LoVo (cell line): ENCODE measurements around the gene CPLANE1.
"Not testable (repeated sequence)": the region's sequence is repeated elsewhere in the genome, so short reads cannot be mapped to it uniquely, and the experiment has no call there.

Experiments used
- DNase-seq: peaks from one replicate; pipeline ENCODE4 v3.0.0-alpha.2; 2016; ENCODE audit warnings: low spot score

The CPLANE1 gene

DNA sequence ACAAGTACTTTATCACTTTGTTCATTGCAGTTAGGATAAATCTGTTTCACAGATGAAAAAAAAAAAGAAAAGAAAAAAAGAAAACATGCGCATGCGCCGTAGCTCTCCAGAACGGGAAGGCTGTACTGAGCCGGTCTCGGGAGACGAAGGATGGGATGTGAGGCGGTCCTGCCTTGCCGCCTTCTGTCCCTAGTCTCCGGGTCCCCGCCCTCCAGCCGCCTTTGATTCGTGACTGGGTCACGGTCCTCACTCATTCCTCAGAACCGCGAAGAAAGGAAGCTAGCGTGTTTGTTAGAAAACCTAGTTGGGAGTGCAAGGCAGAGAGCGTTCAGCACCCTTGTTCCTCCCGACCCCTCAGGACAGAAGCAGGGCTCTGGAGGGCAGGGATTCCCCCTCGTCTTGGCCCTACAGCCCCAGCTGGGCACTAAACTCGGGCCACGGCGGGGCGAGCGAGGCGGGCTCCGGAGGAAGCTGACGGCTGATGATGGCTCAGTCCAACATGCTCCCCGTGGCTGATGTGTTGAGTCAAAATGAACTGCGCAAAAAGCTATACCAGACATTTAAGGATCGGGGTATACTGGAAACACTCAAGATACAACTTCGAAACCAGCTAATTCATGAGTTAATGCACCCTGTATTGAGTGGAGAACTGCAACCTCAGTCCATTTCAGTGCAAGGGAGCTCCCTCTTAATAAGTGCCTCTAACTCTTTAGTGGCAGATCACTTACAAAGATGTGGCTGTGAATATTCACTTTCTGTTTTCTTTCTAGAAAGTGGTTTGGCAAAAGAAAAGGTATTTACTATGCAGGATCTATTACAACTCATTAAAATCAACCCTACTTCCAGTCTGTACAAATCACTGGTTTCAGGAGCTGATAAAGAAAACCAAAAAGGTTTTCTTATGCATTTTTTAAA is 40.0 kb downstream of the CPLANE1 start:
- DNase-seq: no peak

DNA sequence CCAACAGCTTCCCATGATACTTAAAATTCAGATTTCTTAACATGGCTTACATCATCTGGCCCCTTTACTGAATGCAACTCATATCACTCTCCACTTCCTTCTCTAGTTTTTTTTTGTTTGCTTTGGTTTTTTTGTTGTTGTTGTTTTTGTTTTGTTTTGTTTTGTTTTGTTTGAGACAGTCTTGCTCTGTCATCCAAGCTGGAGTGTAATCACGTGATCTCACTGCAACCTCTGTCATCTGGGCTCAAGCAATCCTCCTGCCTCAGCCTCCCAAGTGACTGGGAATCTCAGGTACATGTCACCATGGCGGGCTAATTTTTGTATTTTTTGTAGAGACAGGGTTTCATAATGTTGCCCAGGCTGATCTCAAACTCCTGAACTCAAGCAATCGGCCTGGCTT is 41.4 kb downstream of the CPLANE1 start:
- DNase-seq: no peak

DNA sequence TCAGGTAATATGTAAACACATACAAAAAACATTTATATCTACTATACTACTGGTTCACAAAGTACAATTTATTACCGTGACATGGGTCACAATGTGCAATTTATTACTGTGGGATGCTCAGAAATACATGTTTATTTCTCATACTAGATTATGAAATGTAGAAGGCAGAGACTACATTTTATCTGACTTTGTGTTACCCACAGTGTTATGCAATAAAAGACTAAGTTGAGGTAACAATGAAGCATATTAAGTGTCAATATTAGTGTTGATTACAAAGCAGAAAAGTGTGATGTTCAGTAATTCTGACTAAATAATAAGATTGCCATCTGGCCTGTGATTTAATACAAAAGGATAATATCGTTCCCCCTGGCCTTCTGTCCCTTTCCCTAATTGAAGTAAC is 42.4 kb downstream of the CPLANE1 start:
- no peak for DNase-seq

DNA sequence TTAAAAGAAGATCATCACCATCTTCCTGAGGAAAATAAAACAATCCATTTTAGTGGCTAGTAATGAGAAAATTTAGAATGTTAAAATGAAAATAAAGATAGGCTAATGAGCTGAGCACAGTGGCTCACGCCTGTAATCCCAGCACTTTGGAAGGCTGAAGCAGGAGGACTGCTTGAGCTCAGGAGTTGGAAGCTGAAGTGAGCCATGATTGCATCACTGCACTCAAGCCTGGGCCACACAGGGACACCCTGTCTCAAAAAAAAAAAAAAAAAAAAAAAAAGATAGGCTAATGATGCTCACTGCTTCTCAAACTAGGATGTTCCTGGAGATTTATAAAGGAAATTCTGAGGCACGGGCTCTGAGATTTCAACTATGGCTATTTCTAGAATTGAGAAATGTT is 50.3 kb downstream of the CPLANE1 start:
- DNase-seq: no peak

DNA sequence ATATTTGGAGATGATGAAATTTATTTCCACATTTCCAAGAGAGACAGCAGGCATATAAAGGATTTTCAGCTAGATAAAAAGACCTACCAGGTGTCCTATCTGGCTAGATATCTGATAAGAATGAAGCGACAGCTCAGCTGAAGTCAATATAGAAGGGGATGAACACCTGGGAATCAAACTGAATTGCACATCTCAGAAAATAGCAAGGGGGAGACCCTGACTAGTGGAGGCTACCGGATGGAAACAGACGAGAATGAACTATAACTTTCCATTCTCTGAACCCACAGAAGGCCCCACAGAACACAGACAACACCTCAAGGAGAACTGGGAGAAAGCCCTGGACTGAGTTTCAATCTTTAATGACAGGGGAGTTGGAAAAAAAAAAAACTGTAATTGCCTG is 51.1 kb downstream of the CPLANE1 start:
- DNase-seq: no peak

DNA sequence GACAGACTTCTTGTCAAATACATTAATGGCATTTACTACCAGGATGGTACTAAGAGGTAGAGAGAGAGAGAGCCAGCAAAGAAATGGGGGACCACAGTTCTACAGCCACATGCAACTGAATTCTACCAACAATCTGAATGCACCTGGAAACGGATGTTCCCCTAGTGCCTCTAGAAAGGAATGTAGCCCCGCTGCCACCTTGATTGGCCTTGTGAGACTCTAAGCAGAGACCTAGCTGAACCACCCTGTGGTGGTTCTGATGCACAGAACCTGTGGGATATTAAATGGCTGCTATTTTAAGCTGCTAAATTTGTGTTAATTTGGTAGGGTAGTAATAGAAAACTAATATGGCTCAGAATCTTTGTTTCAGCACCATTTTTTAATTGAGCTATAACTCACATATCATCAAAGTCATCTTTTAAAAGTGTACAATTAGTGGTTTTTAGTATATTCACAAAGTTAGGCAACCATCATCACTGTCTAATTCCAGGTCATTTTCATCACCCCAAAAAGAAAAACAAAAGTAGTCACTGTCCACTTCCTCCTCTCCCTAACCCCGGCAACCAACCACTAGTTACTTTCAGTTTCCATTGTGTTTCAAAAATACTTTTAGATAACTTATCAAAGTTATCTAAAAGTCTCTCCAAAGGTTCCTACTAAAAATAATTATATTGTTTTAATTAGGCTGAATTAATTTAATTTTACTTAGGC is 51.7 kb downstream of the CPLANE1 start:
- DNase-seq: no peak

DNA sequence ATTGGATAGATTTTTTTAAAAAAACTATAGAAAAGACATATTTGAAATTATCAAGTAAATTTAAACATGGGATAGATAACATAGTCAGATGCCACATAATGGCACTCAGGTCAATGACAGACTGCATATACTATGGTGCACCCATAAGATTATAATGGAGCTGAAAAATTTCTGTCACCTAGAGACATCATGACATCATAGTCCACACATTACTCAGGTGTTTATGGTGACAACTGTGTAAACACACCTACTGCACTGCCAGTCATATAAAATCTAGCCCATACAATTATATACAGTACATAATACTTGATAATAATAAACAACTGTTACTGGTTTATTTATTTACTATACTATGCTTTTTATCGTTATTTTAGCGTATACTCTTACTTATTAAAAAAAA is 58.6 kb downstream of the CPLANE1 start:
- no peak for DNase-seq

DNA sequence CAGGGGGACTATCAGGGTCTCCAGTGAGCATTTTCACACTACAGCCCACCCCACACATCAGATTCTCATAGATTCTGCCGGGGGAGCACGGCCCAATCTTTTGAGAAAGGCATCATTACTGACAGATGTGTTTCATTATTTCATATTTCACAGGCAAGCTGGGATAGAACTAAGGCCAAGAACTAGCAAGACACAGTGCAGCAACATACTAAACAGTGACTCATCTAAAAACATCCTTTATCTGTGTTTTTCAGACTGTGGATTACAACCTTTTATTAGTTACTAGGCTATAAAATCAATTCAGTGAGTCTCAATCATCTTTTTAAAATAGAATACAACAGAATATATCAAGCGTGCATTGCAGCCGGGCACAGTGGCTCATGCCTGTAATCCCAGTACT is 59.8 kb downstream of the CPLANE1 start:
- no peak for DNase-seq

DNA sequence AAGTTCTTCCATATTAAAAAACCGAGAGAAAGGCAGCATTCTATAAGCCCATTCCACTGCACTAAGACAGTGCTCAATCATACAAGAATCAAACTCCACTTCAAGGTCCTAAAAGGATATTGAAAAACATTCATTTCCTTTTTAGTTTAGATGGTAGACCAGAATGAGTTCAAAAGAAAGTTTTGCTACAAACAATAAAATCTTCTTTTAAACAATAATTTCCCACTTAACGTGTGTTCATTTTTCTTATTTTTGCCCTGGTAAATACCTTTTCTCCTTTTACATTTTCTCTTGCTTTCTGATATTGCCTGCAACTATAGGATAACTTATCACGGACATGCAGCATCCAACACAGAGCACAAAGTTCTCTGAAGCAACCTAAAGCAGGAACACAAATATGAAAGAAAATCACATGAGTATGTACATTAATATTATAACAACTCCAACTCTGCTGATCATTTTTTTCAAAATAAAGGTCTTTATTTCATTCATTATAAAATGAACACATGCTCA is 61.7 kb downstream of the CPLANE1 start:
- no peak for DNase-seq

DNA sequence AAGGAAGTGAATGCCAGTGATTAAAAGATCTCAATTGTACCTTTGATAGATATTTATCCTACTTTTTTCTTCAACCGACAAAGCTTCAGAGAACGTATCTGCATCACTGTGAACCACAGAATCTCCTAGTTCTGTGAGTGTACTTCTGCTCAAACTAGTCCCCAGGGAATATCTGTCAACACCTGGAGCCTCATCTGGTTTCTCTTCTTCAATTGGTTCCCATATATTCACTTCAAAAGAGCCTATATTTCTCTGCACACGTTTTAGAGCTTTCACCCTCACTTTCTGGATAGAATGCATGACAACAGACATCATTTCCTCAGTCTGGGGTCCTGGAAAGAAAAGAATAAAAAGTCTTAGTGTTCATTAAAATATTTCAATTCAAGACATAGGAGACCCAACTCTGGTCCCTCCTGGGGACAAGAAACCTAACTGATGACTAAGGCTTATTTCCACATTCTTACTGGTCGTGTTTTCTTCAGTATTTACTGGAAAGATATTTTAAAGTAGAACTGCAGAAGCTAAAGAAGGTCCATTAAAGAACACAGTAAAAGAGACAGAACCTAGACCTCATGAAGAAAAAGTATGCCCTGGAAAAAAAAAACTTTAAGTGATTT is 64.3 kb downstream of the CPLANE1 start:
- no peak for DNase-seq

DNA sequence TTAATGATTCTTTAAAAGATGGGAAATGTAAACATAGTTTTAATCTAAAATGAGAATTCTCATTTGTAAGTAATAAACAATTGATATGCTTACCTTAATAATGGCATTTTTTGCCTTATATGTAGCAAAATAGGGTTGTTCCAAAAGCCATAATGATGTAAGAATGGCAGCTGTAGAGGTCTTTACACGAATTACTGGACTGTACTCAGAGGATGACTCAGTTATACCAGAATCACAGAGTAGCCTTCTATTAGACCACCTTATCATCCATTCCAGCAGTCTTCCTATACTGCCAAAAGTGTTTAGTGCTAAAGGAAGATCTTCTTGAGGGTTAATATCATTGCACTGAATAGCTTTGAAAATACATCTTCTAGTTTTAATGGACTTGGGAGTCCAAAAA is 66.5 kb downstream of the CPLANE1 start:
- no peak for DNase-seq

DNA sequence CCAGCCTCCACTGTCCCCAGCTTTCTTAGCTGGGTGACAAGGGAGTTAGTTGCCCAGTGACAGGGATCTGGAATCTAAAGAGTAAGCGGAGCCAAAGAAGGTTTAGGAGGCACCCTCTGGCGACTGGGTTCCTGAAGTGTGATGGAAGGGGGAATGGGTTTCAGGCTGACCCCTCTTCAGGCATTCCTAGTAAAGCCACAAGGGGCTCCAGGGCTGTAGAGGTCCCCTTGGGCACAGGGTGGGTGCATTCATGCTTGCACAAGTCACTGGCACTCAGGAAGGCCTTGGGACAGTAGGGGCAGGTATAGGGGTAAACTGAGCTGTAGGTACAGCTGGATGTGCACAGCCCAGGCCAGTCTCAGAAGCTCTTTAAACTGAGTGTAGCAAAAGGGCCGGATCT is 74.2 kb downstream of the CPLANE1 start:
- no peak for DNase-seq

DNA sequence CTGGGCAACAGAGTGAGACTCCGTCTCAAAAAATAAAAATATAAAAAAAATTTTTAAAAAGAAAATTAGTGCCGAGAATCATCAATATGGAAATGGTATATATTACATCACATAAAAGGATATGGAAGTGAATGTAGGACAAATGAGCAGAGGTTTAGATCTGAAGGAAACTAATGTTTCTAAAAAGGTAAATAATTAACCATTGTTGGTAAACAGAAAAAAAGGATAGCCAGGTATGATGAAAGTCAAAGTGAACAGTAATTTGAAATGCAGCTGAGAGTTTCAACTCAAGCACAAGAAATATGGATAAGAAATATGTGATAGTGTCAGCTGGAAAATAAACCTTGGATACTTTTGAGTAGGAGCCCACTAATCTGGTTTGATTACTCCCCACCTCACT is 76.2 kb downstream of the CPLANE1 start:
- DNase-seq: no peak

DNA sequence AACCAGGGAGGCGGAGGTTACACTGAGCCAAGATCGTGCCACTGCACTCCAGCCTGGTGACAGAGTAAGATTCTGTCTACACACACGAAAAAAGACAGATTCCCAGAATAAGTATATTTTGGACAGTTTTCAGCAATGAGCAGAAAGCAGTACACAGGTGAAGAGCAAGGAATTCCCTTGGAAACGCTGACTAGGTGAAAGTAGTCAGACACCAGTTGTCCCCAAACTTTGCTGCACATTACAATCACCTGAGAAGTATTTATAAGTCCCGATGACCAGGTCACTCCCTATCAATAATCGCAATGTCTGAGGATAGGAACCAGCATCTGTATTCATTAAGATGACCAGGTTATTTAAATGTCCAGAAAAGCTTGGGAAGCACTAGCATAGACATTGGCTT is 78.3 kb downstream of the CPLANE1 start:
- DNase-seq: no peak

DNA sequence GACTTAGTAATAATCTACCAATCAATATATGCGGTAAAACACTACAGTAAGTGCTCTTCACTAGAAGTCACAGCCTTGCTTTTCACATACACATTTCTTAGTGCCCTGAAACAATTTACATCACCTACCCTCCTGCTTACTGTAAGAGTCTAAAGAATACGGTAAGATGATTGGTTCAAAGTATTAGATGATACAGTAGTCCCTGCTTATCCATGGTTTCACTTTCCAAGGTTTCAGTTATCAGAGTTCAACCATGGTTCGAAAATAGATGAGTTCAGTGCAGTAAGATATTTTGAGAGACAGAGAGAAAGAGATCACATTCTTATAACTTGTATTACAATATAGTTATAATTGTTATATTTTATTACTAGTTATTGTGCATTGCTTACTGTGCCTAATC is 83.0 kb downstream of the CPLANE1 start:
- DNase-seq: no peak

DNA sequence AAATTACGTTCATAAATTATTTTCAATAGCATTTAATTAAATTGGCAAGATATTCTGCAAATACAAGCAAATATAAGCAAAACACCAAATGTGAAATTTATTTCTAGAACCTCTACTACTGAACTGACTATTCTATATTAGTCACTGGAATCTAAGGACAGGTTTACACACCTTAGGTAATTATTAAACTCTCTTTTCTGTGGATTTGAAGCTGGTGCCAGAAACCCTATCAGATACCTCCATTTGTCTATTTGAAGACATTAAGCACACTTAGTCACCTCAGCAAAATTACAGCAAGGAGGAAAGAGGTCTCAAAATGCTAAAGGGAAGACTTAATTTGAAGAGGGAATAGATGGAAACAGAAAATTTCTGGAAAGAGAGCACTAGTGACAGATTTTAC is 83.4 kb downstream of the CPLANE1 start:
- peak; percentile 42 for DNase-seq

DNA sequence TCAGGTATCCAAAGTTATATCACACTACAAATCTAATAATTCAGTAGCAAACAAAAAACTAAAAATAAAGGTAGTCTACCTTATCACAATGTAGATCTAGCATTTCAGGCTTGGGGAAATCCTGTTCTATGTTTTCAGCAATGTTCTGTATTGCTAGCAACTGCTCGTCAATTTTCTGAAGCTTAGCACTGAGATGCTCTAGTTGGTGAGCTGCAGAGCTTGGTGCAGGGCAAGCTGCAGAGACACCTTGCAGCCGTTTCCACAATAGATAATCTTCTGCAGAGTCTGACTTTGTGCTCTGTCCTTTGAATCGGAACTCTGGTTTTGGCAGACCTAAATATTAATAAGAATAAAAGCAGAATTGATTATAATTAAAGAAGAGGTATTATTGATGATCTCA is 95.5 kb downstream of the CPLANE1 start:
- DNase-seq: no peak

DNA sequence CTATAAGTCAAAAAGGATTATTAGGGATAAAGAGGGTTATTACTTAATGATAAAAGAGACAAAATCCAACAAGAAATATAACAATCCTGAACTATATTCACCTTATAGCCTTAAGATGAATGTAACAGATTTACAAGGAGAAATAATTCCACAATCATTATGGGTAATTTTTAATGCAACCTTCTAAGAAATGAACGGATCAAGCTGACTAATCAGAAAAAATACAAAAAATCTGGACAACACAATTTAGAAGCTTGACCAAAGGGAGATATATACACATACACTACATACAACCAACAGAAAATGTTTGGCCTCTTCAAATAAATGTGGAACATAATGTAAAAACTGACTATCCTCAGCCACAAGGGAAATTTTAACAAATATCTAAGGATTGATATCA is 102.3 kb downstream of the CPLANE1 start:
- no peak for DNase-seq

DNA sequence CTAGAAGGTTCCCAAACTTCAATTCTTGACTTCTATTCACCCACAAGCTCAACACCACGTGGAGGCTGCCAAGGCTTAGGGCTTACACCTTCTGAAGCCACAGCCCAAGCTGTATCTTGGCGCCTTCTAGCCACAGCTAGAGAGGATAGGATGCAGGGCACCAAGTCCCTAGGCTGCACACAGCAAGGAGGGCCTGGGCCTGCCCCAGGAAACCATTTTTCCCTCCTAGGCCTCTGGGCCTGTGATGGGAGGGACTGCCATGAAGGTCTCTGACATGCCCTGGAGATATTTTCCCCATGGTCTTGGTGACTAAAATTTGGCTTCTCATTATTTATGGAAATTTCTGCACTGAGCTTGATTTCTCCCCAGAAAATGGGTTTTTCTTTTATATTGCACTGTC is 112.5 kb downstream of the CPLANE1 start:
- DNase-seq: no peak

DNA sequence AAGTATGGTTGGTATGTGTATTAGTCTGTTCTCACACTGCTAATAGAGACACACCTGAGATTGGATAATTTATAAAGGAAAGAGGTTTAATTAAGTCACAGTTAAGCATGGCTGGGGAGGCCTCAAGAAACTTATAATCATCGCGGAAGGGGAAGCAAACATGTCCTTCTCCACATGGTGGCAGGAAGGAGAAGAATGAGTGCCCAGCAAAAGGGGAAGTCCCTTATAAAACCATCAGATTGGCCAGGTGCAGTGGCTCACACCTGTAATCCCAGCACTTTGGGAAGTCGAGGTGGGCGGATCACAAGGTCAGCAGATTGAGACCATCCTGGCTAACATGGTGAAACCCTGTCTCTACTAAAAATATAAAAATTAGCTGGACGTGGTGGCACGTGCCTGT is 113.9 kb downstream of the CPLANE1 start:
- DNase-seq: not testable (repeated sequence)

DNA sequence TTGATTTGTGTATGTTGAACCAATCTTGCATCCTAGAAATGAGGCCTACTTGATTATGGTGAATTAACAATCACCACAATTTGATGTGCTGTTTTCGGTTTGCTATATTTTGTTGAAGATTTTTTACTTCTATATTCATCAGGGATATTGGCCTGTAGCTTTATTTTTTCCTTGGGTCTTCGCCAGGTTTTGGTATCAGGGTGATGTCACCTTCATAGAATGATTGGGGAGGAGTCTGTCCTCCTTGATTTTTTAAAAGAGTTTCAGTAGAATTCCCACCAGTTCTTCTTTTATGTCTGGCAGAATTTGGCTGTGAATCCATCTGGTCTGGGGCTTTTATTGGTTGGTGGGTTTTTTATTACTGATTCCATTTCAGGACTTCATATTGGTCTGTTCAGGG is 115.2 kb downstream of the CPLANE1 start:
- DNase-seq: no peak

DNA sequence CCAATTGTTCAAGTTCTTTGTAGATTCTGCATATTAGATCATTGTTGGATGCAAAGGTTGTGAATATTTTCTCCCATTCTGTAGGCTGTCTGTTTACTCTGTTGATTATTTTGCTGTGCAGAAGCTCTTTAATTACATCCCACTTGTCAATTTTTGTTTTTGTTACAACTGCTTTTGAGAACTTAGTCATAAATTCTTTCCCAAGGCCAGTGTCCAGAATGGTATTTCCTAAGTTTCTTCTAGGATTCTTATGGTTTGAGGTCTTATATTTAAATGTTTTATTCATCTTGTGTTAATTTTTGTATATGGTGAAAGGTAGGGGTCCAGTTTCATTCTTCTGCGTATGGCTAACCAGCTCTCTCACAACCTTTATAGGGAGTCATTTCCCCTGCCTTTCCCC is 116.5 kb downstream of the CPLANE1 start:
- DNase-seq: no peak

DNA sequence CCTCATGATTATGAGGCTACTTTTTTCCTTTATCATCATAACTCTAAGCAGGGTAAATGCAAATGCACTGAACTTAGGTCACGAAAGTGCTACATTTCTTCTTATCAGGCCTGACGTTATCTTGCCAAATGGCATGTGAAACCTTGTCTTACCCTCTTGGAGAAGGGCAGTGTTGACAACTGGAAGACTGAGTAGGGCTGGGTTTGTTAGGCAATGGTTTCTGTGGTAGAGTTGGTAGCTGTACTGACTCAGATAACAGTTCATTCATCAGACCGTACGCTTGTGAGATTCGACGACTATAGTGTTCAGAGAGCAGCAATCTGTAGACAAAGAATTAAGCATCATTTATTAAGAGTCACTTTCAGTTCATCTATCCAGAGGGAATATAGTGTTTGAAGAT is 127.7 kb downstream of the CPLANE1 start:
- DNase-seq: no peak
